HEK293 (cell line): Measurements from ENCODE around the gene NOL3.

ENCODE experiments used
- HOXC10 ChIP-seq: sonication (generic); formaldehyde crosslinking; IDR thresholded peaks from 2 replicates; pipeline ENCODE4 v1.8.1; 2023; ENCODE audit warnings: mild to moderate bottlenecking, missing genetic modification reagents
- PRDM1 ChIP-seq: fragments of 450-650 bp; formaldehyde crosslinking; IDR thresholded peaks from 2 replicates; pipeline ENCODE4; 2016; ENCODE audit warnings: missing biosample characterization, missing genetic modification characterization
- SP3 ChIP-seq: fragments of 450-650 bp; formaldehyde crosslinking; IDR thresholded peaks from 2 replicates; pipeline ENCODE4 v1.5.1; 2016; ENCODE audit warnings: missing biosample characterization, missing genetic modification characterization
- YY1 ChIP-seq: fragments of 450-650 bp; formaldehyde crosslinking; IDR thresholded peaks from 2 replicates; pipeline ENCODE4 v1.5.1; 2018; ENCODE audit warnings: missing biosample characterization, missing genetic modification characterization
- ZBTB7A ChIP-seq: fragments of 450-650 bp; formaldehyde crosslinking; IDR thresholded peaks from 2 replicates; pipeline ENCODE4 v1.5.1; 2016; ENCODE audit warnings: low read depth, missing biosample characterization, missing genetic modification characterization
- ZNF391 ChIP-seq: fragments of 450-650 bp; formaldehyde crosslinking; IDR thresholded peaks from 2 replicates; pipeline ENCODE4 v1.5.1; 2016; ENCODE audit warnings: low read depth, missing biosample characterization, missing genetic modification characterization, borderline replicate concordance
- ZNF544 ChIP-seq: fragments of 450-650 bp; formaldehyde crosslinking; IDR thresholded peaks from 2 replicates; pipeline ENCODE4 v1.5.0; 2017; ENCODE audit warnings: missing biosample characterization, missing genetic modification characterization
- ZNF561 ChIP-seq: fragments of 450-650 bp; IDR thresholded peaks from 2 replicates; pipeline ENCODE4 v1.5.1; 2018; ENCODE audit warnings: missing biosample characterization, missing genetic modification characterization, borderline replicate concordance
- TF ChIP-seq, protein P1 (sequence below): fragments of 450-650 bp; formaldehyde crosslinking; IDR thresholded peaks from 2 replicates; pipeline ENCODE4 v1.5.1; 2016; ENCODE audit warnings: missing biosample characterization, missing genetic modification characterization
- TF ChIP-seq, protein P2 (sequence below): fragments of 450-650 bp; formaldehyde crosslinking; conservative IDR thresholded peaks from 2 replicates; pipeline ENCODE4 v1.5.1; 2016; ENCODE audit warnings: low read depth, missing biosample characterization, missing genetic modification characterization

DNA sequence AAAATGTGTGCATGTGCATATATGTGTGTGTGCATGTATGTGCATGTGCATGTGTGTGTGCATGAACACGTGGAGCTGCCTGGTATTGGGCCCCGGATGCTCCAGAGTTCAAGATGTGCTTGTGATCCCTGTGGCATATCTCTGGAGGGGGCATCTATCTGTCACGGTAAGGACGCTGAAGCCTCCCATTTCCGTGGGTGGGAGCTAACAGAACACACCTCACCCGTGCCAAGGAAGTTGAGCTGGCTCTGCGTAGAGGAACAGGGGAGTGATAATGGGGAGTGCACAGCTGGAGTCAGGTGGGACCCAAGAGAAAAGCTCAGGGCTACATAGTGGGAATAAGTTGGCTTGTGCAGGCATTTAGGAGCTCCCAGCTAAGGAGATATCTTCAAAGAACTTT, 41.3 kb downstream of the NOL3 start:
- TF ChIP-seq SP3 (tag by site-specific recombination) (no peak), ZNF561 (tag by site-specific recombination) (no peak), ZBTB7A (tag by site-specific recombination) (no peak), YY1 (tag by site-specific recombination) (no peak), PRDM1 (no peak), HOXC10 (CRISPR knock-in tag) (no peak), ZNF544 (tag by site-specific recombination) (no peak), ZNF391 (no peak)
- TF ChIP-seq, protein P1, sequence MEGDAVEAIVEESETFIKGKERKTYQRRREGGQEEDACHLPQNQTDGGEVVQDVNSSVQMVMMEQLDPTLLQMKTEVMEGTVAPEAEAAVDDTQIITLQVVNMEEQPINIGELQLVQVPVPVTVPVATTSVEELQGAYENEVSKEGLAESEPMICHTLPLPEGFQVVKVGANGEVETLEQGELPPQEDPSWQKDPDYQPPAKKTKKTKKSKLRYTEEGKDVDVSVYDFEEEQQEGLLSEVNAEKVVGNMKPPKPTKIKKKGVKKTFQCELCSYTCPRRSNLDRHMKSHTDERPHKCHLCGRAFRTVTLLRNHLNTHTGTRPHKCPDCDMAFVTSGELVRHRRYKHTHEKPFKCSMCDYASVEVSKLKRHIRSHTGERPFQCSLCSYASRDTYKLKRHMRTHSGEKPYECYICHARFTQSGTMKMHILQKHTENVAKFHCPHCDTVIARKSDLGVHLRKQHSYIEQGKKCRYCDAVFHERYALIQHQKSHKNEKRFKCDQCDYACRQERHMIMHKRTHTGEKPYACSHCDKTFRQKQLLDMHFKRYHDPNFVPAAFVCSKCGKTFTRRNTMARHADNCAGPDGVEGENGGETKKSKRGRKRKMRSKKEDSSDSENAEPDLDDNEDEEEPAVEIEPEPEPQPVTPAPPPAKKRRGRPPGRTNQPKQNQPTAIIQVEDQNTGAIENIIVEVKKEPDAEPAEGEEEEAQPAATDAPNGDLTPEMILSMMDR (tag by site-specific recombination): no peak
- TF ChIP-seq, protein P2, sequence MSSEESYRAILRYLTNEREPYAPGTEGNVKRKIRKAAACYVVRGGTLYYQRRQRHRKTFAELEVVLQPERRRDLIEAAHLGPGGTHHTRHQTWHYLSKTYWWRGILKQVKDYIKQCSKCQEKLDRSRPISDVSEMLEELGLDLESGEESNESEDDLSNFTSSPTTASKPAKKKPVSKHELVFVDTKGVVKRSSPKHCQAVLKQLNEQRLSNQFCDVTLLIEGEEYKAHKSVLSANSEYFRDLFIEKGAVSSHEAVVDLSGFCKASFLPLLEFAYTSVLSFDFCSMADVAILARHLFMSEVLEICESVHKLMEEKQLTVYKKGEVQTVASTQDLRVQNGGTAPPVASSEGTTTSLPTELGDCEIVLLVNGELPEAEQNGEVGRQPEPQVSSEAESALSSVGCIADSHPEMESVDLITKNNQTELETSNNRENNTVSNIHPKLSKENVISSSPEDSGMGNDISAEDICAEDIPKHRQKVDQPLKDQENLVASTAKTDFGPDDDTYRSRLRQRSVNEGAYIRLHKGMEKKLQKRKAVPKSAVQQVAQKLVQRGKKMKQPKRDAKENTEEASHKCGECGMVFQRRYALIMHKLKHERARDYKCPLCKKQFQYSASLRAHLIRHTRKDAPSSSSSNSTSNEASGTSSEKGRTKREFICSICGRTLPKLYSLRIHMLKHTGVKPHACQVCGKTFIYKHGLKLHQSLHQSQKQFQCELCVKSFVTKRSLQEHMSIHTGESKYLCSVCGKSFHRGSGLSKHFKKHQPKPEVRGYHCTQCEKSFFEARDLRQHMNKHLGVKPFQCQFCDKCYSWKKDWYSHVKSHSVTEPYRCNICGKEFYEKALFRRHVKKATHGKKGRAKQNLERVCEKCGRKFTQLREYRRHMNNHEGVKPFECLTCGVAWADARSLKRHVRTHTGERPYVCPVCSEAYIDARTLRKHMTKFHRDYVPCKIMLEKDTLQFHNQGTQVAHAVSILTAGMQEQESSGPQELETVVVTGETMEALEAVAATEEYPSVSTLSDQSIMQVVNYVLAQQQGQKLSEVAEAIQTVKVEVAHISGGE: no peak
